ENCODE data around the gene SERGEF.

SERGEF gene

DNA sequence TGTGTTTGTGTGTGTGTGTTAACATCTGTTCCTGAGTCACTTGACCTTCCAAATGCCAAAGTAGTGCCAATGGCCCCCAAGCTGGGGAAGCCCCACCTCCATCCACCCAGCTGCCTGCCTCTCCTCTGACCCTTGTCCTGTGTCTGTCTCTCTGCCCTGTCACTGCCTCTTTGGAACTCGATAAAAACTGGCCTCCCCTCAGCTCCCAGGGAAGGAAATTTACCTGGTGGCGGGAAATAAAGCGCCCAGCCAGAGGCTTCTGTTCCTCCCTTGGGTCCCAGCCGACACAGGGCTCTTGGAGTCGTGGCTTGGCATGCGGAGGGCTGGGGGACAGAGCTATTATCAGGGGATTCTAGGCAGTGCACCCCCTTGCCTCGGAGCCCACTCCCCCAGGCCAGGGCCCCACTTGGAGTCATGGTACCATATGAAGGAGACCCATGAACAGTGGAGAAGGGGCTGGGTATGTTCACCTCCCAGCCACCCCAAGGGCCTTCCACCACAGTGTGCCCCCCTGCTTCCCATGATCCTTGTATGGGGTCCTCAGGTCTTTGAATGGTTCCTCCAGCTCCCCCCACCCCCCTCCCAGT lies 272.1 kb downstream of the SERGEF start:
- in situ Hi-C loops (cut with MboI; ENCODE audit: low sequenced_read_pairs) = no loop called here

GRCh38 chr11:17739945-17740338 lies 272.9 kb downstream of the SERGEF start:
- in situ Hi-C loops (cut with MboI; ENCODE audit: low sequenced_read_pairs) = no loop called here

- in situ Hi-C loops (cut with MboI; ENCODE audit: low sequenced_read_pairs) = no loop called here
These were observed 274.5 kb downstream of the SERGEF start for GRCh38 chr11:17738151-17738973.

Measured in hTERT RPE-1 (cell line).